Effector CD4-positive, alpha-beta T cell (primary cell): ENCODE measurements around the gene FBF1.
"Not testable (repeated sequence)": the region's sequence is repeated elsewhere in the genome, so short reads cannot be mapped to it uniquely, and the experiment has no call there.

Source experiments
- DNase-seq: peaks from one replicate; pipeline ENCODE4 v3.0.0-alpha.2; 2020
- total RNA-seq: gene quantifications from one replicate; lab custom pipeline; 2026; lab: John Stamatoyannopoulos, UW

FBF1 gene
- total RNA-seq: 15.8 reads per million, percentile 41 among the genes with 10 or more reads in this experiment

- DNase-seq: peak; percentile 86
These were observed at the start of gene FBF1 for GRCh38 chr17:75940727-75941441. Gene FBF1 (minus strand): TSS chr17:75941042. CDS start chr17:75938149, 2,893 bp downstream.

- no peak for DNase-seq
These were observed 46.2 kb upstream of the FBF1 start for GRCh38 chr17:75987041-75987440.

GRCh38 chr17:75985986-75986385, 45.1 kb upstream of the FBF1 start:
- no peak for DNase-seq

- DNase-seq: no peak
These were observed 42.8 kb upstream of the FBF1 start for GRCh38 chr17:75983501-75984181.

GRCh38 chr17:75981019-75981615, 40.3 kb upstream of the FBF1 start:
- DNase-seq: no peak

GRCh38 chr17:75980188-75981018, 39.6 kb upstream of the FBF1 start:
- DNase-seq: no peak

GRCh38 chr17:75979705-75980187, 38.9 kb upstream of the FBF1 start:
- no peak for DNase-seq

- peak; percentile 96 for DNase-seq
These were observed 38.3 kb upstream of the FBF1 start, which contains the start of the genes ACOX1 and TEN1 for GRCh38 chr17:75978938-75979704. Gene ACOX1 (minus strand): TSS chr17:75979166. CDS start chr17:75979073, 93 bp downstream. Gene TEN1 (plus strand): TSS chr17:75979240. CDS start chr17:75986193, 6,953 bp downstream.

GRCh38 chr17:75976175-75976848, 35.5 kb upstream of the FBF1 start:
- DNase-seq: no peak

- no peak for DNase-seq
These were observed 34.9 kb upstream of the FBF1 start for GRCh38 chr17:75975757-75976174.

- DNase-seq: not testable (repeated sequence)
These were observed 34.3 kb upstream of the FBF1 start for GRCh38 chr17:75975187-75975586.

GRCh38 chr17:75970626-75971025, 29.8 kb upstream of the FBF1 start:
- no peak for DNase-seq

- no peak for DNase-seq
These were observed 29.2 kb upstream of the FBF1 start for GRCh38 chr17:75970011-75970523.

- DNase-seq: not testable (repeated sequence)
These were observed 28.2 kb upstream of the FBF1 start for GRCh38 chr17:75969044-75969443.

GRCh38 chr17:75965468-75965867, 24.6 kb upstream of the FBF1 start:
- DNase-seq: no peak

- no peak for DNase-seq
These were observed 19.1 kb upstream of the FBF1 start for GRCh38 chr17:75959839-75960511.

- no peak for DNase-seq
These were observed 18.4 kb upstream of the FBF1 start for GRCh38 chr17:75959051-75959838.

GRCh38 chr17:75950855-75951554, 10.2 kb upstream of the FBF1 start:
- no peak for DNase-seq

GRCh38 chr17:75950421-75950820, 9.6 kb upstream of the FBF1 start:
- no peak for DNase-seq
